ENCODE data around the gene HLX. TPM values are rescaled to one million over a fixed set of nuclear protein-coding genes. Genes with fewer than 3 reads are reported as not detected.

HLX gene
- total and polyA plus RNA-seq, 2 of the 13 experiments (the other 11 are each of a cell fraction or from before 2014, with no cell fraction given) = 0.30 to 0.35 TPM

- TF ChIP-seq NRL (CRISPR knock-in tag; IDR thresholded peaks at IDR 0.05; ENCODE audit: borderline replicate concordance) (no peak), HNRNPL (IDR thresholded peaks at IDR 0.05; ENCODE audit: low read depth, low read length) (no peak), NFAT5 (CRISPR knock-in tag; IDR thresholded peaks at IDR 0.05) (no peak), MIER2 (CRISPR knock-in tag; IDR thresholded peaks at IDR 0.05) (no peak)
These were observed 39.8 kb upstream of the HLX start (continued) for GRCh38 chr1:220839474-220839873.

GRCh38 chr1:220841293-220841692, 38.0 kb upstream of the HLX start:
- ChIA-PET POLR2A (no interaction called here), CTCF (ENCODE audit: low intra/inter-chr PET ratio, low total read pairs) (no interaction called here)
- intact Hi-C loops (cut with micrococcal nuclease; ENCODE audit: unreplicated experiment) = no loop called here
- ATAC-seq = peak; percentile 47; the same call in 2 of the 3 replicates
- H3K4me1 ChIP-seq (ENCODE audit: insufficient read depth, low read length) = no peaks in the 10 kb centered on the region
- no peaks in the 10 kb centered on the region for H3K36me3 ChIP-seq (replicated peaks in 1 of 2; ENCODE audit: control insufficient read depth in 1 of 2, insufficient read depth in 2 of 2, low read length in 2 of 2)
- BruUV-seq (replicated peaks) = no TSS peak
- TF ChIP-seq ZNF563 (CRISPR knock-in tag; IDR thresholded peaks at IDR 0.05) = no peak
- peak; percentile 9; the same call in 1 of the 2 replicates for TF ChIP-seq STAG1 (CRISPR knock-in tag; IDR thresholded peaks at IDR 0.05)
- TF ChIP-seq CTCF (CRISPR knock-in tag; IDR thresholded peaks at IDR 0.05) = 0 out of 2 replicates have a peak, but pooled peaks have one; percentile 5
- no peak for TF ChIP-seq UBTF (CRISPR knock-in tag; IDR thresholded peaks at IDR 0.05)
- TF ChIP-seq ZNF414 (CRISPR knock-in tag; IDR thresholded peaks at IDR 0.05) = no peak
- no peak for TF ChIP-seq ZNF34 (CRISPR knock-in tag; IDR thresholded peaks at IDR 0.05; ENCODE audit: borderline replicate concordance)
- no peak for TF ChIP-seq NFKBIZ (CRISPR knock-in tag; IDR thresholded peaks at IDR 0.05)
- TF ChIP-seq MTA1 (CRISPR knock-in tag; IDR thresholded peaks at IDR 0.05; ENCODE audit: borderline replicate concordance) = no peak
- TF ChIP-seq SNRNP70 (IDR thresholded peaks at IDR 0.05; ENCODE audit: low read depth, low read length) = no peak
- TF ChIP-seq AGO1 (IDR thresholded peaks at IDR 0.05; ENCODE audit: low read depth, low read length, poor library complexity, severe bottlenecking) = no peak
- no peak overlapping the region for H3K4me2 ChIP-seq (ENCODE audit: low read depth, low read length)
- H3K79me2 ChIP-seq (ENCODE audit: insufficient read depth, low read length) = no peaks in the 10 kb centered on the region
- no peak for FAIRE-seq
- no peak overlapping the region for H3K9ac ChIP-seq (ENCODE audit: insufficient read depth, low read depth, low read length)
- H3K27me3 ChIP-seq (ENCODE audit: control insufficient read depth in 1 of 2, insufficient read depth in 2 of 2, low read length in 2 of 2) = no peaks in the 10 kb centered on the region
- DNase-seq (ENCODE audit: low spot score) = no peak
- no peak overlapping the region for H3K27ac ChIP-seq (ENCODE audit: extremely low read length, insufficient read depth, low read length)
- no peaks in the 10 kb centered on the region for H4K20me1 ChIP-seq (ENCODE audit: insufficient read depth, low read length)
- H3K9me3 ChIP-seq (ENCODE audit: low read length) = no peaks in the 10 kb centered on the region
- H2AFZ ChIP-seq (ENCODE audit: low read length) = no peak overlapping the region
- in situ Hi-C loops (cut with HindIII; ENCODE audit: extremely low pct_ligation_motif_present, low pct_unique_long_range_greater_than_20kb) = no loop called here
- H3K4me3 ChIP-seq (replicated peaks in 1 of 3; ENCODE audit: insufficient read depth in 1 of 3, low read depth in 2 of 3, low read length in 3 of 3) = no peak overlapping the region

Measured in HepG2 (cell line).